Stimulated activated CD4-positive, alpha-beta T cell treated with anti-CD3 and anti-CD28 coated beads, Interleukin-2, amount 100 ng/mL, for 4 hours (primary cell): ENCODE measurements around the gene KANSL3.
"Not testable (repeated sequence)": the region's sequence is repeated elsewhere in the genome, so short reads cannot be mapped to it uniquely, and the experiment has no call there.

ENCODE experiments used
- DNase-seq: peaks from one replicate; pipeline ENCODE4 v3.0.0-alpha.2; 2020; ENCODE audit warnings: low read depth

Gene KANSL3

DNA sequence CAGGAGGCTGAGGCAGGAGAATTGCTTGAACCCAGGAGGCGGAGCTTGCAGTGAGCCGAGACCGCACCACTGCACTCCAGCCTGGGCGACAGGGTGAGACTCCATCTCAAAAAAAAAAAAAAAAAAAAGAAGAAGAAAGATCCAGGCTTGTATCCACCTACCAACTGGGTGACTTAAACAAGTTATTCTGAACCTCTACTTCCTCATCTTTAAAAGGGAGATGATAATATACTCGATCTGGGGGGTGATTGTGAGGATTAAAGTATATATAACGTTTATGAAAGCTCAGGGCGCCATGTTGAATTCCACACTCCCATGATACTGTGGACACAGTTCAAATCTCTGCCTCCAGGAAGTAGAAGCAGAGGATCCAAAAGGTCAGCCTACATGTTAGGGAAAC is 16.7 kb upstream of the KANSL3 start:
- not testable (repeated sequence) for DNase-seq

DNA sequence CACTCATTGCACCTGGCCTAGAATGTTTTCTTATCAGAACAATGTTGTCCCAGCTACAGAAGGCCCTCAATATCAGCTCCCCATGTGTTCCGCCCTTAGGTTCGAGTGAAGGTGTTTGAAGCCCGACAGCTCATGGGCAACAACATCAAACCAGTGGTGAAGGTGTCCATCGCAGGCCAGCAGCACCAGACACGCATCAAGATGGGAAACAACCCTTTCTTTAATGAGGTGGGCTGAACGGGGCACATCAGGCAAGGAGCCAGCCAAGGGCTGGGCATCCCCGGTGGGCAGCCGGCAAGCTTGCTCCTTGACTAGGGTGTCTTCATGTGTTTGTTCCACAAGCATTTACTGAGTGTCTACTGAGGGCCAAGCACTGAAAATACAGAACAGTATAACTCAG is 13.7 kb upstream of the KANSL3 start:
- DNase-seq, result no peak

DNA sequence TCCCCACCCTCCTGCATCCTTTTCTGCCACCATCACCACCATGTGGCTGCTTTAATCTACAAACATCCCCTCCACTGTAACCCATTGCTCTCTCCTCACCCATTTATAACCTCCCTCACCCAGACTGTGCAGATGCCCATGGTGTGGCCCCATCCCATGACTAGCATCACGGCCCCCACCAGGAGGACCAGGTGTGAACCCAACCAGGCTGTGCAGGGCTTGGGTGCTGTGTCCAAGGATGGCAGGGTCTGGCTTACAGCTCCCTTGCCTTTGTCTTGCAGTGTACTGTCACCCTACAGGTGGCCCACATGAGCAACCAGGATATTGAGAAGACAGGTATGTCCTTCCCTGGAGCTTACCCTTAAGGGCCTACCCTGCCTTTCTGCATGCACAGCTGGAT is 11.2 kb upstream of the KANSL3 start:
- no peak for DNase-seq

DNA sequence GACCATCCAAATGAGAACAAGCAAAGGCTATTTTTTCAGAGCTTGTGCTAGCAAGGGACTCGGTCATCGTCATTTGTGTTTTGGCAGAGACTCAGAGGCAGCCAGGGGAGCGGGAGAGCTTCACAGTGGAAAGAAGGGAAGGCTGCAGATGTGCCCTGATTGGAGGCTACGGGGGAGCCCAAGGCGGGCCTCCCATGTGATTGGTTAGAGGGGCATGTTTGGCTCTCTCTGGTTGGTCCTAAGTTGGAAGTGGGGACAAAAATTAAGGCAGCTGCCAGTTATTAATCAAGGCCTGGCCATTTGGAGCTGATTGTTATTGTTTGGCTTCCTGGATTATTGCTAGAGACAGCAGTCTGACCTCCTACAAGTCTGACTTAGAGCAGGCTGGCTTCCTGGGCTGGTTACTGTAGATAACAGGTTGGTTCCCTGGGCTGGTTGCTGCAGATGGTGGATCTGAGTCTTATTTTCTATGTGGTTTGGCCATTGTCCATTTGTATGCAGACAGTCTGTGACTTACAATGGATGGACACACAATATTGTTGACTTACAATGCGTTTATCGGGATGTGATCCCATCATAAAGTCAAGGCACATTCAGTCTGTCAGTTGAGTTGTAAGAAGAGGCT is 10.3 kb upstream of the KANSL3 start:
- no peak for DNase-seq

DNA sequence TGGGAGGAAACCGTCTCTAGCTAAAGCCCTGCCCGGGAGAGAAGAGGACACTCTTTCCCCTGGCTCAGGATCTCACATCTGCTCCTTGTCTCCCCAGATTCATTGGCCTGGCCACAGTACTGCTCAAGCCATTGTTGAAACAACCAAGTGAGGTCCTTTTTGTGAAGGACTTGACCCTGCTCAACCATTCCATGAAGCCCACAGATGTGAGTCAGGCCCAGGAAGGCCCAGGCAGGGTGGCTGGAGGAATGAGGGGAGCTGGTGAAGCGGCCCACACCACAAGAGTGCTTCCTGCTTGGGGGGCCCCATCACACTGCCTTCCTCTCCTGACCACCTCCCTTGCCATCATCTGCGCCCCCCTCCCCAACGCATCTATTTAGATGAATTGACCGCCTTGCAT is 9.6 kb upstream of the KANSL3 start:
- no peak for DNase-seq

DNA sequence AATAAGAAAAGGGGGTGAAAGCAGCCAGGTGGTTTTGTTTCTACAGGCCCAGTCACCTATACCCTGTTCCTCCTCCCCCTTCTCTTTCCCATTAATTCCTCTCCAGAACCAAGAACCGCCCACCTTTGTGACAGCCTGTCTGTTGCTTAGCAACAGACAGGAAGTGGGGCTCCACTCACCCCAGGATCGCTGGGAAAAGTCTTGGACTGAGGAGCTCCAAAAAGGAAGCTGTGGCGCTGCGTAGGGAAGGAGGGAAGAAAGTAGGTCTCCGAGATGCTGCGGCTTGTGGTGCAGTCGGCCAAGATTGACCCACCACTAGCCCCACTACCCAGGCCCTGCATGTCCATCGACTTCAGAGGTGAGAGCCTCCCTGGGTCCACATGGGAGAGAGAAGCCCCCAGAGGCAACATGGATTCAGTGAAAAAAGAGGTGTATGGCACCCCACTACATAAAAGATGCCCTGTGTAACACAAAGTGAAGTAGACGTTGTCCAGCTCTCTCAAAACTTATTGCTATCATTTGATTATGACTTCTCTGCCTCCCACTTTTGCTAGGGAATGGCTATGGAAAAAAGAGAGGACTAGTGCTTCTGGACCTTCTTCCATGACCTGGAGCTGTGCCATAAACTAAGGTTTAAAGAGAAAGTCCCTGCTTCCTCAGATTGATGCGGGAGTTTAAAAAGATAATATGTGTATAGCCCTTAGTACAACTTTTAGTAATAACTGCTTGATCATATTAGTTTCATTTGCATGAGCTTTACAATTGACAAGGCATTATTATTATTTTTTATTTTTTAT is 4.7 kb upstream of the KANSL3 start, which contains the start of gene FER1L5:
FER1L5 (plus strand) TSS at position 201 of the 797 bp plus-strand sequence; CDS start at position 274, 73 bp downstream.
- no peak for DNase-seq

DNA sequence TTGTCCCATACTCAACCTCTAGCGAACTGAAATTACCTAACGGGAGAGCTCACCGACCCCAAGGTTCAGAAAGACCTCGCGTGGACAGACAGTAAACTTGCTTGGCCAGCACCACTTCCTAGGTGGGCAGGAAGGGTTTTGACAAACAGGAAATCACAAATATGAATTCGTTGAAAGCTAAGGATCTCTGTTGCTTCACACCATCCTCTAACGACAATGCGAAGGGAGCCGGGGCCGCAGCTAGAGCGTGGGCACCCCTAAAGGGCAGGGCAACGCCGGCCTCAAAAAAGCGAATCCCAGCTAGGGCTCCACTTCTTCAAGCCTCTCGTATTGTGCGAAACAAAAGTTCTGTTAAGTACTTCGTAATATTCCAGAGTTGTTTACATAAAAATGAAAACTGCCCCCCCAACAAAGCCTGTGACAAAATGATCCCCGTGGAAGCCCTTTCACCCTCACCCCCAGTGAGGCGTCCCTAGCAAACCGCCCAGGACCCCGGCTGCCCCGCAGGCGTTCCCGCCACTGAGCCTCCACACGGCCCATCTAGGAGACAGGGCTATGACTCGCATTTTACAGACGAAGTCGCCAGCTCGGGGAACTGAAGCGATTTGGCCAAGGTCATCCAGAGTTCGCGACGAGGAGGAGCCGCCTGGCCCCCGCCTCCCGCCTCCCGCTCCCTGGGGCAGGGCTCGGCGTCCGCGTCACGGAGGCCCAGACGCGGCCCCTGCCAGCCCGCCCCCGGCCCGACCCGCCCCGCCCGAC is 548 bp downstream of the KANSL3 start:
- DNase-seq, result peak; percentile 54

DNA sequence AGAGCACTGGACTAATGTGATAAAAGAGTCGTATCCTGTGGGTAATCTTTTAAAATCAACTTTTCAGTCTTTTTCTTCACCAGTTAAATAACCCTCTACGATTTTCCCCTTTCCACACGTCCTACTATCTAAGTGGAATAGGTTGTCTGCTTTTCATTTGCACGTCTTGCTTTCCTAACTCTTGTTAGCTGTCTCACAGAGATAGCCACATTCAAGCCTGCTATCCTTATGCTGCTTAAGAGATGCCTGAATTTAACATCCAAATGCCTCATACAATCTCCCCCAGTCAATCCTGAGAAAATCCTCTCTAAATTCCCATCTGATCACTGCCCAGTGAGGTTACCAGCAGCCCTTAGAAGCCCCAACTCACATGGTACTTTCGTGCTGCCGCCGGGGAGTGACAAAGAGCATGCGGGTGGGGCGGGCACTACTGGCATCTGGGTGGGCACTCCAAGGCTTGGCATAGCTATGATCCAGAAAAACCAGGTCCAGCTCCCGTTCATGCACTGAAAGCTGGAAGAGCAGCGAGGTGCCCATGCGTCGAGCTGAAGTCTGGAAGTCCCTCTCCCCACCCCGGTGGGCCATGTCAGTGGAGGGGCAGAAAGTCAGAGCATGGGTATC is 1.5 kb downstream of the KANSL3 start:
- DNase-seq, result no peak

DNA sequence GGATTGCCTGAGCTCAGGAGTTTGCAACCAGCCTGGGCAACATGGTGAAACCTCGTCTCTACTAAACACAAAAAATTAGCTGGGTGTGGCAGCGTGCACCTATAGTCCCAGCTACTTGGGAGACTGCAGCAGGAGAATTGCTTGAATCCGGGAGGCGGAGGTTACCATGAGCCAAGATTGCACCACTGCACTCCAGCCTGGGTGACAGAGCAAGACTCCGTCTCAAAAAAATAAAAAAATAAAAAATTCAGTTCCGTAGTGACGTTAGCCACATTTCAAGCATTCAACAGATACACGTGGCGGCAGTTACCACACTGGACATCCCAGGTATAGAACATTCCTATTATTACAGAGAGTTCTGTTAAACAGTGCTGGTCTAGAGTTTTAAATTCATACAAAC is 4.5 kb downstream of the KANSL3 start:
- DNase-seq, result no peak

DNA sequence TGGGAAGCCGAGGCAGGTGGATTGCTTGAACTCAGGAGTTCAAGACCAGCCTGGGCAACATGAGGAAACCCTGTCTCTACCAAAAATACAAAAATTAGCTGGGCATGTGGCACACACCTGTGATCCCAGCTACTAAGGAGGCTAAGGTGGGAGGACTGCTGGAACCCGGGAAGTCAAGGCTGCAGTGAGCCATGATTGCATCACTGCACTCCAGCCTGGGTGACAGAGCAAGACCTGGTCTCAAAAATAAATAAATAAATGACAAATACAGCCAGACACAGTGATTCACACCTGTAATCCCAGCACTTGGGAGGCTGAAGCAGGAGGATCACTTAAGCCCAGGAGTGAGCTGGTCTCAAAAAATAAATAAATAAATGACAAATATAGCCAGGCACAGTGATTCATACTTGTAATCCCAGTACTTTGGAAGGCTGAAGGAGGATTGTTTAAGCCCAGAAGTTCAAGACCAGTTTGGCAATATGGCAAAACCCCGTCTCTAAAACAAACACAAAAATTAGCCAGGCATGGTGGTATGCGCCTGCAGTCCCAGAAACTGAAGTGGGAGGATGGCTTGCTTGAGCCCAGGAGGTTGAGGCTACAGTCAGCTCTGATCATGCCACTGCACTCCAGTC is 6.2 kb downstream of the KANSL3 start:
- no peak for DNase-seq

DNA sequence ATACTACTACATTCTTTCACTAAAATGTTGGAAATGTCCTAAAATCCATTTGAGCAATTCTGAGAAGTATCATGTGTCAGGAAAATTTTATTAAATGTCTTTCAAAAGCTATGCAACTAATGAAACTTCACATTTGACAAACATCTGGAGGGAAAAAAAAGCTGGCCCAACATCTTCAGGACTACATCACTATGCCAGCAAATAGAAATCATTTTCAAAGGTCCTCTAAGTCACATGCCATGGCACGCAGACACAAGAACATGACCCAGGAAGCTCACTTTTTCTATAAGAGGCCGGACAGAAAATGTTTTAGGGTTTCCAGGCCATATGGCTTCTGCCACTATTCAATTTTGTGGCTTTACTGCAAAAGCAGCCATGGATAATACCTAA is 11.6 kb downstream of the KANSL3 start:
- DNase-seq, result no peak

DNA sequence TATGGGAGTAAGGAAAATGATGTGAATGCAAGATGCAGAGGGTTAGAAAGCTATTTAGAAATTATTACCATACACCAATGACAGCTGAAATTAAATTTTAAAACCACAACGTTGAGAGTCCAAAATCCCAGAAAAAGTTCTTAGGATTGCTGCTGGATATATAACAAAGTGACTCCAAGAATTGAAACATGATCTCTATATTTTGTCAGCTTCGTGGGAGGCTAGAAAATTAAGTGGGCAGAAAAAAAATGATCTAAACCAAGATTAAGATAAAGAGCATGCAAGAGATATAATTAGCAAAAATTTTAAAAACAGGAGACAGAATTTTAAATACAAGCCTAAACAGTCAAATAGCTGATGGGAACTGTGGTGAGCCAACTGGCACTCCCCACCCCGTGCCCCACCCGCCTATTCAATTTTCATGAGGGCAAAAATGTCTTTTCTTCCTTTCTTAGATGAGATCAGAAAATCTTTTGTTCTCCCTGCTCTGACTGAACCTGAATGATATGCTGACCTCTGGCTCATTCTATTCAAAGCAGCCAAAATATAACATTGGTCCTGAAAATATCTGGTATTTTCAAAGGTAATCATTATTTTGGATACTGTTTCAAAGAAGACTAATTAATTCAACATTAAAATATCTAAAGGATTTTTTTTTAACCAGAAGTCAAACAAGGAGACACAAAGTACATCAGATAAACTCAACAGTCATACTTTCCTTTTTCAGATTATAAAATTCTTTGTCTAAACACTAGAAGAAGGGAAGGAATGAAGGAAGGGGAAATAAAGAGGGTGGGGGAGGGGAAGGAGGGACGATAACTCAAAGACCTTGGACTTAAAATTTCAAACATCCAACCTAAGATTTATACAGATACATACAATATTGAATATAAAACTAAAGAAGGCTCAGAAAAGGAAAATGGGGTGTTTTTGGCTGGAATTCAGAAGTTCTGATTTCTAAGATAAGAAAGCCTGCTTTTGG is 12.2 kb downstream of the KANSL3 start:
- DNase-seq, result no peak

DNA sequence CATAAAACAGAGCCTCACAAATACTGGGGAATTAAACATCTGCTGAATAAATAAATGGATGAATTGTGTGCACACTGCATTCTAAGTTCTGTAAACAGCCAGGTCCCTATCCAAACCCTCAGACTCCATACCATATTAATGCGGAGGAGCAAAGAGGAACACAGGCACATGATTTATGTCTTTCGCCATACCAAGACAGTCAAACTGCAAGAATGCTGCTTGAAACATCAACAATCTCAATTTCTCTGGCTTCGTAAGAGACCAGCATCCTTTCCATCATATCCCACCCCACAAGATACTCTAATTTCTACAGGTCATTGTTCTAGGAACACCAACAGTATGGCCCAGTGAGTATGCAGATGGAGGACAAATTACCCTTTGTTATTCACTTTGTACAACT is 15.0 kb downstream of the KANSL3 start:
- no peak for DNase-seq

DNA sequence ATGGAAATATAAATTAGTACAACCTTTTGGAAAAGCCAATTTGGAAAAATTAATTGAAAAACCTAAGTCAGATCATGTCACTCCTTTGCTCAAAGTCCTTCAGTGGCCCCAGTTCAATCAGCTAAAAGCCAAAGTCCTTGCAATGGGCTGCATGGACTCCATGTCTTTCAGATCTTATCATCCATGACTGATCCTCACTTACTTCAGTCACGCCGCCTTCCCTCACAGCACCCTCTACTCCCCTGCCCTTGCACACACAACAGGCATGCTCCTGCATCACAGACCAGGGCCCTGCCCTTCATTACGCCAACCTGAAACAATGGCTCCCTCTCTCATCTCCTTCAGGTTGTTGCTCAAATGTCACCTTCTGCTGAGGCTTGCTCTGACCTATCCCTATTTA is 15.6 kb downstream of the KANSL3 start:
- no peak for DNase-seq

DNA sequence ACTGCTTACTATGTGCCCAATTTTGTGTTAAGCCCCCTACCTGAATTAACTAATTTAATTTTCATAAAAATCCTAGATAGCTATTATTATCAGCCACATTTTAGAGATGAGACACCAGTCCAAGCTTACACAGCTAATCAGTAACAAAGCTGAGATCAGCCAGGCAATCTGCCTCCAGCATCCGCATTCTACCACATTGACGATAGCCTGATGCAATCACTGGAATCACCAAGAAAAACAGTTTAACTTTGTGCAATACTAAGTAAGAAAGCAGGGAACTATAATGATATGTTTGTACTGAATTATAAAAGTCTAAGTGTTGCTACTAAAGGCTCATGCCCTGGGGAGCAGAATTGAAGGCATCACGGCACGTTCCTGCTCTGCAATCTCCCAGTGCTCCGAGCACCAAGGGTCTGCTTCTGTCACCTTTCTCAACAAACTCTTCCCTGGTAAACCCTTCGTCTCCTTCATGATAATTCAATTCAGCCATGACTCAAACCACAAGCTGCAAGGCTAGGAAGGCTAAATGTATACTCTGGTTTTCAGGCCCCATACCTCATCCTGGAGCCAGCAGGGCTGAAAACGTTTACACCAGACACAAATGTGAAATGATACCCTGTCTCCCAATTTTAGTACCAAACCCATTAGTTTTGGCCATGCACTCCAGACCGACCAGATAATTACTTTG is 19.4 kb downstream of the KANSL3 start:
- no peak for DNase-seq

DNA sequence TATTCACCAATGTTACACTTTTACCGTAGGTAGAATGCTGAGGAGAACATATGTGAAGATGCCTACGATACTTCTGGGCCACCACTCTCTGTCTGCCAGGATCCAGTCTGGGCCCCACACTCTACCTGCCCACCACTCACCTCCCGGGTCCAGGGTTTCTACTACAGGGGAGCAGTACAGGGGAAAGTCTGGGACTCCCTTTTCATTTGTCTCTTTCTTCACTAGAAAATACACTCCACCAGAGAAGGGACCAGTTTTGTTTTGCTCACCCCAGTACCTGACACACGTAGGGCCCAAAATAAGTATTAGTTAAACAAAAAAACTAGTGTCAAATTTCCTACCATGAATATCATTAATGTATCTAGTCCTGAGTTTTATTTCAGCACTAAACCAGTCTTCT is 21.1 kb downstream of the KANSL3 start:
- no peak for DNase-seq

DNA sequence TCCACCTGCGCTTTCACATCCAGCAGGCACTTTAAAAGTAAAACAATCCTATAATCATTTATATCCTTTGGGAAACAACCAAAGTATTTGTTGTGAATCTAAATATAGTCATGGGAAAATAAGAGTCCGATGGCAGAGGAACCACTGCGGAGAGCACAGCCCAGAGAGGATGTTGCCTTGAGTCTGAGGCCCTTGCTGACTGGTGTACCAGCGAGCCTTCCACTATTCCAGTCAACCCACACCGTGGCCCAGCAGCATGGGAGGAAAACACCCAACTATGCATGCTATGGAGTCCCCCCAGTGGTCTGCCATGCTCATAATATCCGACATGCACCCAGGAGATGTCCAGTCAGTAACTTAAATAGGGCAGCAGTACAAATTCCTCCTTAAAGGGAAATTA is 21.6 kb downstream of the KANSL3 start:
- no peak for DNase-seq

DNA sequence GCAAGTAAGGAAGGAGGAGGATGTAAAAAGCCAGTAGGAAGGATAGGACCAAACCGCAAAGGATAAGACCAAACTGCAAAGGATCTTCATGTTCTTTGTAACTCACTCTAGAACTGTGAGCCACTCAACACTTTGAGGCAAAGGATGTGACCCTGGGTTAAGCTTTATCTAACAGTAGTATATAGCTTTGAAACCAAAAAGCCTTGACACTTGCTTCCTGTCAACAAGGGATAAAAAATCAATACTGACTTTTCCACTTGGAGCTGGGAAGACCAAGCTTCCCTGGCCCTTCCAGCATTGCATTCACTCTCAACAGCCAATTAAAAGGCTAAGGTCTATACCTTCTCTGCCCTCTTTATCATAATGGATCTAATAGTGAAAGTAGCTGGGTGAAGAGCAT is 22.0 kb downstream of the KANSL3 start:
- DNase-seq, result no peak

DNA sequence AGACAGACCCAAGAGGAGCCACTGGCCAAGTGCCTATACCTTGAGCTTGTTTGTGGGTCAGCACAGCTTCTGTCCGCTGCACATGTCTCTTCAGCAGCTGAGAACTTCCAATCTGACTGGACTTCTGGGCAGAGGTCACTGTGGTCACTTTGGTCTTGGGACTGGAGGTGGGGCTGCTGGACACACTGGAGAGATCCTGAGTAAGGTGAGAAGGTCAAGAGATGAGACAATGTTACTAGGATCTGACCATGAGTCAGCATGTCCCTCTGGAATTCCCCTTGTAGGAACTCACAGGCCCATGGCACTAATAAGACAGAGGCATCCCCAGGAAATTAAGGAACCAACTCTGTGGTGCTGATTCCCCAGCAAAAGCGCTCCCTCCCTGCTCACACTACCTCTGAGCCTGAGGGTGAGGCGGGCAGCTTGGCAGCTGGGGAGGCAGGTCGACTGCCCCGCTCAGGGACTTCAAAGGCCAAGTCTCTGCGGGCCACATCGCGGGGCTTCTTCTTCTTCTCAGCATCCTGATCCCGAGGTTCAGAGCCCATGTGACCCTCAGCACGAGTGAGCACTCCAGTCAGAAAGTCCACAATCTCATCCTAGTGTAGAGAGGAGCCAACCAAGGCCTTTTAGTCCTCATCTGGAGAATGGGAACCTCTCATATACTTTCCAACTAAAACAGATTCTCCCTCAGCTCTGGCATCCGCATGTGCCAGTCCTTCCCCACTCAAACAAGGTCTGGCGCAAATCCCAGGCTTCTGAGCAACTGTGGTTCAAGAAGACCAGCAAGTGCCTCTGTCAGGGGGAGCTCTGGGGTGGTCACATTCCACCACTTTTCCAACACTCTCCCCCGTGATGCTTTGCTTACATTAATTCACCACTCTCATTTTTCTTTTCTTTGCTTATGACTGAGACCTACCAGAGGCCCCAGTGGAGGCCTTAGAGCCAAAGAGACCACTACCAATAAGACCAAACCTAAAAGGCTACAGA is 29.4 kb downstream of the KANSL3 start:
- DNase-seq, result no peak
